Body of pancreas (tissue), 4 donors: ENCODE data around the gene RELCH. TPM values are rescaled to one million over a fixed set of nuclear protein-coding genes. Genes with fewer than 3 reads are reported as not detected.
"Not testable (repeated sequence)": the region's sequence is repeated elsewhere in the genome, so short reads cannot be mapped to it uniquely, and the experiment has no call there.

Source experiments
- ATAC-seq: fragments of 150-250 bp; one replicate; pipeline ENCODE4 v1.9.1; 2016
- DNase-seq, 4 donors: peaks; one replicate each; pipeline ENCODE4 v3.0.0-alpha.2; 2019
- H3K27ac ChIP-seq, 4 donors: fragments of 200-600 bp; sonication (generic); 1 replicate in 3 of 4; 2 replicates in 1 of 4; pipeline versions ENCODE4 v1.5.1 to v1.6.1; 2016 to 2019; ENCODE audit warnings: mild to moderate bottlenecking in 1 of 4, mixed read lengths in 1 of 4, moderate library complexity in 1 of 4
- H3K27me3 ChIP-seq, 2 donors: fragments of 200-600 bp; sonication (generic); one replicate each; pipeline ENCODE4 v1.6.0; 2016; ENCODE audit warnings: mild to moderate bottlenecking in 1 of 2
- H3K36me3 ChIP-seq, 2 donors: fragments of 200-600 bp; sonication (generic); replicated peaks in 1 of 2; 2 replicates each; pipeline ENCODE4 v1.5.1; 2016; ENCODE audit warnings: low read depth in 2 of 2; ENCODE audit not compliant: insufficient read depth in 1 of 2
- H3K4me1 ChIP-seq: fragments of 200-600 bp; sonication (generic); one replicate; pipeline ENCODE4 v1.6.0; 2016
- H3K4me3 ChIP-seq, 2 donors: fragments of 200-600 bp; sonication (generic); 1 replicate in 1 of 2; 2 replicates in 1 of 2; pipeline ENCODE4 v1.5.1; 2016 to 2019
- H3K9me3 ChIP-seq, 3 donors: fragments of 200-600 bp; sonication (generic); 1 replicate in 2 of 3; 2 replicates in 1 of 3; pipeline ENCODE4 v1.5.1; 2016
- POLR2A ChIP-seq, 3 donors: fragments of 450-650 bp; IDR thresholded peaks; one replicate each; pipeline ENCODE4 v1.6.1; 2016; ENCODE audit warnings: antibody characterized with exemption in 3 of 3, mild to moderate bottlenecking in 2 of 3
- WGBS, 2 donors: methylation state at CpG; one replicate each; pipeline ENCODE4 v1.1.5; 2017; 5-methylcytosine and 5-hydroxymethylcytosine counted together
- intact Hi-C: fragments of 100-400 bp; cut with DNase I; formaldehyde crosslinking; loops from one replicate; pipeline ENCODE4 v1.15.1; 2023
- total RNA-seq, 2 donors: library from RNA; depleted of rRNA; stranded (reverse); fragments of >200 nt; gene quantifications; one replicate each; pipeline ENCODE4 v1.1.0, GENCODE V29; 2016
- TF ChIP-seq, protein P1 (sequence below), 7 experiments: fragments of 450-650 bp in 4 of 7; fragments of 200-600 bp in 3 of 7; sonication (generic) in 3 of 7; IDR thresholded peaks; one replicate each; pipeline ENCODE4 v1.5.1; 2016 to 2019; ENCODE audit warnings: antibody characterized with exemption in 7 of 7

Gene RELCH
- total RNA-seq, 2 donors from 2014 or later = 13.5 to 51.4 TPM

DNA sequence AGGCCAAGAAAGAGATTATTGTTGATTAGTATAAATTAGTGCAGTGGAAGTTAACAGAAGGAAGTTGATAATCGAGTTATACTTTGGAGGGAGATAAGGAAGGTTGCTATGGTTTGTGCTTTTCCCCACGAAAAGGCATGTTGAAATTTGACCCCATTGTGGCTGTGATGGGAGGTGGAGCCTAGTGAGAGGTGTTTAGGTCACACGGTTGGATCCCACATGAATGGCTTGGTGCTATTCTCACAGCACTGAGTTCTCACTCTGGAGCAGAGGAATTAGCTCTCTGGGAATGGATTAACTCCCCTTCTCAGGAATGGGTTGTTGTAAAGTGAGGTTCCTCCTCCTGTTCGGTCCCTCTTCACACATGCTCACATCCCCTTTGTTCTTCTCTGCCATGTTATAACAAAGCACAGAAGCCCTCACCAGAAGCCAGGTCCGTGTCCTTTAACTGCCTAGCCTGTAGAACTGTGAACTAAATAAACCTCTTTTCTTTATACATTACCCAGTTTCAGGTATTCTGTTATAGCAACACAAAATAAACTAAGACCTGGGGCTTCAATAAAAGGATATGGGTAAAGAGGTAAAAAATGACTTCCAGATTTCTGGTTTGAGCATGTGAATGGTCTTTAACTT is 22.1 kb upstream of the RELCH start:
- DNase-seq (no peak), ATAC-seq (no peak)
- H3K27me3 ChIP-seq = no peaks in the 10 kb centered on the region
- WGBS, 2 donors = 50 to 62% methylated on average over 5 of the region's 5 CpGs
- H3K4me1 ChIP-seq = no peaks in the 10 kb centered on the region
- H3K27ac ChIP-seq = no peak overlapping the region
- no peaks in the 10 kb centered on the region for H3K36me3 ChIP-seq
- H3K9me3 ChIP-seq = no peaks in the 10 kb centered on the region
- no peak for TF ChIP-seq POLR2A (IDR thresholded peaks at IDR 0.05)
- TF ChIP-seq, protein P1, sequence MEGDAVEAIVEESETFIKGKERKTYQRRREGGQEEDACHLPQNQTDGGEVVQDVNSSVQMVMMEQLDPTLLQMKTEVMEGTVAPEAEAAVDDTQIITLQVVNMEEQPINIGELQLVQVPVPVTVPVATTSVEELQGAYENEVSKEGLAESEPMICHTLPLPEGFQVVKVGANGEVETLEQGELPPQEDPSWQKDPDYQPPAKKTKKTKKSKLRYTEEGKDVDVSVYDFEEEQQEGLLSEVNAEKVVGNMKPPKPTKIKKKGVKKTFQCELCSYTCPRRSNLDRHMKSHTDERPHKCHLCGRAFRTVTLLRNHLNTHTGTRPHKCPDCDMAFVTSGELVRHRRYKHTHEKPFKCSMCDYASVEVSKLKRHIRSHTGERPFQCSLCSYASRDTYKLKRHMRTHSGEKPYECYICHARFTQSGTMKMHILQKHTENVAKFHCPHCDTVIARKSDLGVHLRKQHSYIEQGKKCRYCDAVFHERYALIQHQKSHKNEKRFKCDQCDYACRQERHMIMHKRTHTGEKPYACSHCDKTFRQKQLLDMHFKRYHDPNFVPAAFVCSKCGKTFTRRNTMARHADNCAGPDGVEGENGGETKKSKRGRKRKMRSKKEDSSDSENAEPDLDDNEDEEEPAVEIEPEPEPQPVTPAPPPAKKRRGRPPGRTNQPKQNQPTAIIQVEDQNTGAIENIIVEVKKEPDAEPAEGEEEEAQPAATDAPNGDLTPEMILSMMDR (IDR thresholded peaks at IDR 0.05) = no peak
- no peak overlapping the region for H3K4me3 ChIP-seq
- intact Hi-C loops = no loop called here

DNA sequence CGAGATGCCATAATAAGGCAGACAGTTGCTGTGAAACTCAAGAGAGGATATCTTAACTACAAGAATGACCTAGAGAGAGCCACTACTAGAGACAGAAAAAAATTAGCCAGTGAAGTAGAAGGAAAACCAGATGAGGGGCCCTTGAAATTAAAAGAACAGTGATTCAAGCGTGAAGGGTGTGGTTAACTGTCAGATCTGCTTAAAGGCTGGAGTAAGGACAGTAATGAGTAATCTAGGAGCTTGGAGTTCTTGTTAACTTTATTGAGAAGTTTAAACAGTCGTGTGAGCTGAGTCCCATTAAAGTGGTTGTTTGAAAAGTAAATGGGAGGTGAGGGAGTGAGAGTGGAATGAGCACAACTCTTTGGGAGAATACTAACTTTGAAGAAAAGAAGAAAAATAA is 21.5 kb upstream of the RELCH start:
- H3K9me3 ChIP-seq = no peaks in the 10 kb centered on the region
- intact Hi-C loops = no loop called here
- DNase-seq (no peak), ATAC-seq (no peak)
- H3K4me3 ChIP-seq = no peak overlapping the region
- WGBS, 2 donors = 93 to 94% methylated on average over 3 of the region's 3 CpGs
- TF ChIP-seq, protein P1 (IDR thresholded peaks at IDR 0.05) = no peak
- TF ChIP-seq POLR2A (IDR thresholded peaks at IDR 0.05) = no peak
- no peaks in the 10 kb centered on the region for H3K27me3 ChIP-seq
- no peaks in the 10 kb centered on the region for H3K36me3 ChIP-seq
- H3K4me1 ChIP-seq = no peaks in the 10 kb centered on the region
- no peak overlapping the region for H3K27ac ChIP-seq

DNA sequence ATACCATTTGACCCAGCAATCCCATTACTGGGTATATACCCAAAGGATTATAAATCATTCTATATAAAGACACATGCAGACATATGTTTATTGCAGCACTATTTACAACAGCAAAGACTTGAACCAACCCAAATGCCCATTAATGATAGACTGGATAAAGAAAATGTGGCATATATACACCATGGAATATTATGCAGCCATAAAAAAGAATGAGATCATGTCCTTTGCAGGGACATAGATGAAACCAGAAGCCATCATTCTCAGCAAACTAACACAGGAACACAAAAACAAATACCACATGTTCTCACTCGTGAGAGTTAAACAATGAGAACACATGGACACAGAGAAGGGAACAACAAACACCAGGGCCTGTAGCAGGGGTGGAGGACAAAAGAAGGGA is 20.5 kb upstream of the RELCH start:
- H3K4me3 ChIP-seq, H3K4me1 ChIP-seq, H3K27ac ChIP-seq, intact Hi-C loops, ATAC-seq, H3K9me3 ChIP-seq, H3K36me3 ChIP-seq, DNase-seq, H3K27me3 ChIP-seq: not testable (repeated sequence)
- WGBS, 2 donors = 70 to 82% methylated on average over 1 of the region's 1 CpG

DNA sequence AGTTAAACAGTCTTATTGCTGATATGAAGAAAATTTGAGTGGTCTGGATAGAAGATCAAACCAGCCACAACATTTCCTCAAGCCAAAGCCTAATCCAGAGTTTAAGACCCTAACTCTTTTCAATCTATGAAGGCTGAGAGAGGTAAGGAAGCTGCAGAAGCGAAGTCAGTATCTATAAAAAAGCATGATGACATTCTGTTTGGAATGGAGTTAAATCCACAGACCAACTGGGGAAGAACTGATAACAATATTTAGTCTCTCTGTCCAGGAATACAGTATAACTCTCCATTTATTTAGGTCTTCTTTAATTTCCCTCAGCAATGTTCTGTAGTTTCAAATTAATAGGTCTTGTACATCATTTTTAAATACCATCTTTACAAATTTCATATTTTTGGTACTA is 16.2 kb upstream of the RELCH start:
- WGBS, 2 donors = 80 to 81% methylated on average over 1 of the region's 1 CpG
- intact Hi-C loops = no loop called here
- H3K27ac ChIP-seq = no peak overlapping the region

DNA sequence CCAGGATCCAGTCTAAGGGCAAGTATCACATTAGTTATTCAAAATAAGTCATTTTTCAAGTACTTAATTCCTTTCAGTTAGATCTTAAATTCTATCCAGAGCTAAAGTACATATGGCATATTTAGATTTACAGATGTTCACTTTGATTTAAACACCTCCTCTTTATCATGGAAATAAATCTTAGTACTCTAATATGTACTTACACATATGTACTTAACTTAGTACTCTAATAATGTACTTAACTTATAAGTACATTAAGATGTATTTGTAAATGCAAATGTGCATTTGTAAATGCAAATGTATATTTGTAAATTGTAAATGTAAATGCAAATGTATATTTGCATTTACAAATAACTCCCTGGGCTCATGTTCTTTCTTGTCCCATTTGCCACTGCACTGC is 14.8 kb upstream of the RELCH start:
- ATAC-seq = no peak
- TF ChIP-seq, protein P1 (IDR thresholded peaks at IDR 0.05) = no peak
- no peak for TF ChIP-seq POLR2A (IDR thresholded peaks at IDR 0.05)

More for the DNA sequence above, 16.2 kb upstream of the RELCH start:
- H3K9me3 ChIP-seq = no peaks in the 10 kb centered on the region
- ATAC-seq (no peak), DNase-seq (no peak)
- H3K36me3 ChIP-seq = no peaks in the 10 kb centered on the region
- TF ChIP-seq POLR2A (IDR thresholded peaks at IDR 0.05) = no peak
- TF ChIP-seq, protein P1 (IDR thresholded peaks at IDR 0.05) = no peak
- H3K4me1 ChIP-seq = no peaks in the 10 kb centered on the region
- no peak overlapping the region for H3K4me3 ChIP-seq
- no peaks in the 10 kb centered on the region for H3K27me3 ChIP-seq

More for the DNA sequence above, 14.8 kb upstream of the RELCH start:
- Histone ChIP-seq H3K27me3 (no peaks in the 10 kb centered on the region), H3K36me3 (no peaks in the 10 kb centered on the region), H3K4me1 (no peaks in the 10 kb centered on the region), H3K4me3 (no peak overlapping the region), H3K9me3 (no peaks in the 10 kb centered on the region), H3K27ac (no peak overlapping the region)
- DNase-seq = no peak
- intact Hi-C loops = no loop called here
